EH (cell line): ENCODE measurements around the gene ZNRF2.

Experiments used
- DNase-seq: peaks from one replicate; pipeline ENCODE4 v3.0.0-alpha.2; 2015; ENCODE audit warnings: low read depth

ZNRF2 gene

DNA sequence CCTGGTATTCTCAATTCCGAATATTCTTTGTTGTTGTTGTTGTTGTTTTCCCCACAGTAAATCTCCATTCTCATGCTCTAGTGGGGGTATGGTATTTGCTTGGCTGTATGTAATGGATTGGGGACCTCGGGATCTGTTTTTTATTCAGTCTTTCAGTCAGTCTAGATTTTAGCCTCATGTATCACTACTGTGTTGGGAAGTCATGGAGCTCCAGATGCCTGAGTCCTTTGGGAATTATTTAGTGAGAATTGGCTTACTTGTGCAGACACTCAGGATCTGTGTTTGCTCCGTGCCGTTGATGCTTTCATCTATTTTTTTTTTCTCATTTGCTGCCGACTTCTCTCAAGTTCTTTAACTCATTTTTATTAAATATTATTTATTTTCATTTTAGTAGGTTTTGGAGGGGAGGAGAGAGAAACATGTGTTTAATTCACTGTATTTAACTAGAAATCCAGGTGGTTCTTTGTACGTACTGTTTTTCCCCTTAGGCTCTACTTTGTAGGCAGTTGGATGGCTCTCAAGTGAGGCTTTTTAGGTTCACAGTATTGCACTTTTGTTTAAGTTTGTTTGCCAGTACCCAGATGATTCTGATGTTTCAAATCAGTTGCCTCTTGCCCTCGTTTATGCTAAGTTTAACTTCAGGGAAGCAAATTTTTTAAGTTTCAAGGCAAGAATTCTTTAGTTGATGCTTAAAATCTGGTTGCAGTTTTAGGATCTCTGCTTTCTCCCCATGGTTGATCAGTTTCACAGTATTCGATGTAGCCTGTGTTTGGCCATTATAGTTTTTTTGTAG is 36.9 kb downstream of the ZNRF2 start:
- peak; percentile 35 for DNase-seq

GRCh38 chr7:30321882-30322192 is 37.4 kb downstream of the ZNRF2 start:
- no peak for DNase-seq

DNA sequence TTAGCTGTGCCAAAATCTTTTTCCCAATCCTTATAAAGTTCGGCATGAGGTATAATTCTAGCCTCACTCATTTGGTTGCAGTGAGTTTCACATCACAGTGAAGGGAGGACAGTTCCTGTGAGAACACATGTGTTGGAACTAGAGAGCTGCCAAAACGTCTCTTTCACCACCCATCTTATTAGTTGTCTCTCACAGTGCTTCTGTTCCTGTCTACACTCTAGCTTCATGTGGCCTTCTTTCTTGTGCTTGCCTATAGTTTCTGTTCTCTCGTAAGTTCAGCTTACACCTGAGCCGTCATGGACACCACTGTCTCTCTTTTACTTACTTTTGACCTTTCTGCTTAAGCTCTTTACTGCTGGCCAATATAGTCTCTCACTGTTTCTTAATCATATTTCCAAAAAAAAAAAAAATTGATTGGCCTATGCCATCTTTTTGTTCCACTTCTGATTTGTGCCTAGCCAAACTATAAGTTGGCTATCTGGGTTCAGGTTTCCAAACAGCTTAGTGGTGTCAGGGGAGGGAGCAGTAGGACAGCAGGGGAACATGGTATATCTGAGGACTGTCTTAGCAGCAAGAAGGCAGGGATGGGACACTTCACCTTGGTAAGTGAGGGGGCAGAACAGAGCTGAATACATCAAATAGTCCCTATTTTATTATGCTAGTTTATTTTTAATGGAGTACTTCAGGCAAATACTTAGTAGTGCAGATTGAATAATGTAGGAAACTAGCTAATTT is 38.0 kb downstream of the ZNRF2 start:
- DNase-seq: peak; percentile 57

- DNase-seq: no peak
These were observed 38.6 kb downstream of the ZNRF2 start for GRCh38 chr7:30323006-30323355.

- DNase-seq: peak; percentile 63
These were observed 43.4 kb downstream of the ZNRF2 start for GRCh38 chr7:30327813-30328212.

DNA sequence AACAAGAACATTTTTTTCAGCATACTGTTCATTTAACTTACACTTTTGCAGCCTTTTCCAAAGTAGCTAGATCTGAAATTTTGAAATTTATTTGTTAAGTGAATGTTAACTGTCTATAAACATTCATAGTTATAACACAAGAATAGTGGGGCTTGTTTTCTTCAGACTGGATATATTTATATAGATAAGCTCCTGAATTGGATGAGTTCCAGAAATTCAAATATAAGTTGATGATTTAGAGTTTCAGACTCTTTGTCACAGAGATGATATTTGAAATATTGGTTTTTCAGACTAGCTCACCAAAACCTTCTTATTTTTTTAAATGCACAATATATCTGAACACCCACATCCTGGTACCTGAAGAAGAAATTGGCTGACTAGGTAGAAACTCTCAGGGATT is 44.0 kb downstream of the ZNRF2 start:
- no peak for DNase-seq

- no peak for DNase-seq
These were observed 45.3 kb downstream of the ZNRF2 start for GRCh38 chr7:30329716-30330115.

DNA sequence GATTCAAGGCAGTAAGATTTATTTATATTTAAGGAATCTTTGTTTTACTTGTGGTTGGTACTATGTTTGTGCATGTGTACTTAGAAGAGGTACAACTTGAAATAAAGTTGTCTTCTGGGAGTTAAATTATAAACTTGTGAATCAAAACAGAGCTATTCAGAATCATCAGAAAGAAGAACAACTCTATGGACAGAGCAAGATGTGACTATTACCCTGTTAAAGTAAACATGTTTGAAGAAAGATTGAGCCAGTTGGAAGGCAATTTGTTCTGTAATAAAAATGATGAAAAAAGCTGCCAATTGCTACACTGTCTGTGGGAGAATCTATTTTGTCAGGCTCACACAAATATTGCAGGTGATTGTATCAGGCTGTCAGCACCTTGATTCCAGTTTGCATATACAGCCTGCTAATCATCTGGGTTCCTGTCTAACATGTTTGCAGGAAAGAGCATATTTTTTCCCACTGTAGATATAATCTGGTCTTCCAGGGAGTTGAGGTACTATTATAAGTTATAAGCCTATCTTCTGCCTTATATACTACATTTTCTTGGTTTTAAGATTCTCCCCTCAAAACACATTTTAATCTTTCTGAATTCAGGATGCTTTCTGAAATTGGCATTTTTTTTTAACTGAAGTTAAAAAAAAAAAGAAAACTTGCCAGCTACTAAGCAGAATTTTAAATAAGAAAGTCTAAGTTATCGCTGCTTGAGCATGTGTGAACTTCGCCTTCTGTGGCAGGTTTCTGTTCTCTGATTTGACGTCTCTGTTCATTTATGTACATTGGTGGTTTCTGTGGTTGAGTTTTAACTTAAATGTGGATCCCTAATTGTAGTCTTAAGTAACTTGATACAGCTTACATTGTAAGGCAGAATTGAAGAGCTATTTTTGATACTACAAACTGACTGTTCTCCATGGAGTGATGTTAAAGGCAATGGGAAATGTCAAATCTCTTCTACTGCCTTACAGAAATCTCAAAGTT is 46.0 kb downstream of the ZNRF2 start:
- no peak for DNase-seq

DNA sequence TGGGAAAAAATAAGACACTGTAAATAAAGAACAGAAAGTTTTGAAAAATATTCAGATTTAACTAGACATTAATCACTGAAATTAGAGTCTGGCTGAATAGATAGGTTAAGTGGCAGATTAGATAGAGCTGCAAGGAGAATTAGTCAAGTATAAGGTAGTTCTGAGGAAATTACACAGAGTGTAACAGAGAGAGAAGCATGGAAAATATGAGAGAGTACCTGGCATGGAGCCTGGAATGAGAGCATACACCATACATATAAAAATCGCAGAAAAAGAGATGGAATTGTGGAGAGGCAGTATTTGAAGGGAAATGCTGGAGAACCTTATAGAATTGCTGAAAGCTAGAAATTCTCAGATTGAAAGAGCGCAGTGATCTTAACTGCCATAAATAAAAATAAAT is 46.9 kb downstream of the ZNRF2 start:
- DNase-seq: peak; percentile 43

- no peak for DNase-seq
These were observed 48.2 kb downstream of the ZNRF2 start for GRCh38 chr7:30332549-30332948.

- peak; percentile 6 for DNase-seq
These were observed 51.5 kb downstream of the ZNRF2 start for GRCh38 chr7:30335763-30336487.

GRCh38 chr7:30344513-30344912 is 60.1 kb downstream of the ZNRF2 start:
- DNase-seq: no peak

DNA sequence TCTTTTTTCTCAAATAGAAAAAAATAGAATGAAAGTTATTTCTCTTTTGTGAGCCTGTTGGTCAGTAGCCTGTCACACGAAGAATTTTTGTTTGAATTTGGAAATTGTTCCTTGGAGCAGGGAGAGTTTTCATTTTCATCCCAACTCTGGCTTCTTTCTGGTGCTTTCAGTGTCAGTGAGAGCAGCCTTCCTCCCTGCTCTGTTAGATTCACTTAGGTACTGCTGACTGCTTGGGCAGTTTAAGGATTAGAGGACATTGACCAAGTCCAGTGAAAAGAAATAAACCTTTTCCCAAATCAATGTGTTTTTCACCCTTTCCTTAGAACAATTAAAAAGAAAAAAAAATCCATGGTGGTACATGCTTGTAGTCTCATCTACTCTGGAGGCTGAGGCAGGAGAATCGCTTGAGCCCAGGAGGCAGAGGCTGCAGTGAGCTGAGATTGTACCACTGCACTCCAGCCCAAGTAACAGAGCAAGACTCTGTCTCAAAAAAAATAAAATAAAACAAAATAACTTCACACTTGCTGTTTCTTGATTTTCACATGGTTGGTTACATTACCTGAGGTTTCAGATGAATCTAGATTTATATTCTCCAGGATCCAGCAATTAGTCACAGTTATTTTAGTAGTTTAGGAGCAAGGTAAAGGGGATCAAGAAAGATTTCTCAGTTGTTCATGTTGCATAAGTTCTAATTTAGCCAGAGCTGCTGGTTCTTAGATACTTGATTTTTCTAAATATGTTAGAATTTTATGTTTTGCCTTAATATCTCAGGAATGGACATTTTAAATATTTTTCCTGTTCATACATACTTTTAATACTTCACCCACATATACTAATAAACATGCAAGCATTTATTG is 63.1 kb downstream of the ZNRF2 start:
- DNase-seq: no peak

GRCh38 chr7:30348083-30348560 is 63.7 kb downstream of the ZNRF2 start:
- peak; percentile 96 for DNase-seq

DNA sequence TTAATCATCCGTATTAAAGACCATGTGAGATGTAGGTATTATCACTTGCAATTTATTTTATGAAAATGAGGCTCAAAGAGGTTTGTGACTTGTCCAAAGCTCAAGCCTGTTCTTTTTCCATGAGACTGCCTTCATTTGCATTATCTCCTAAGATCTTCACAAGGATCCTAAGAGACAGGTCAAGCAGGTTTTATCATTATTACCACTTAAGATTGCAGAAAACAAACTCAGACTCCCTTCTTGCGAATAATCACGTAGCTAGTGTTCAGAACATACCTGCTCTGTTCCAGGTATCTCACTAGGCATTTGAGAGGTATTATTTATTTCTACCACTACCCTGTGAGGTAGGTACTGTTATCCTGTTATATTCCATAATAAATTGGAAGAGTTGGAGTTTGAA is 64.8 kb downstream of the ZNRF2 start:
- no peak for DNase-seq

DNA sequence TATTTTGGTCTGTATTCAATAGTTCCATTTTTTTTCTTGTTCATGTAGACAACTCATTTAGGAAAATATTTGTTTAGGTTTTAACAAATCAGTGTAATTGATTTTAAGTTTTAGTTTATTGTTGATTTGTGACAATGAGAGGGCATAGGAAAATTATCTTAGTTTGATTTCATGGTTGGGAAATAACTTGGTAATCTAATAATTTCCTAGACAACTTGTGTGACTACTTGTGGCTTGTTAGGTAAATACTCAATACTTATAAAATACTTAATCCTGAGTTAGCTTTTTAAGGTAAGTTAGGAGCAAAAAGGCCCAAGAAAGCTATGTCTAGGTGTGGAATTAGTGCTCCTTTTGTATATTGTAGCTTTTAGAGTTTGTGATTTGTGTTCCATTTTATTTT is 65.4 kb downstream of the ZNRF2 start:
- DNase-seq: no peak

DNA sequence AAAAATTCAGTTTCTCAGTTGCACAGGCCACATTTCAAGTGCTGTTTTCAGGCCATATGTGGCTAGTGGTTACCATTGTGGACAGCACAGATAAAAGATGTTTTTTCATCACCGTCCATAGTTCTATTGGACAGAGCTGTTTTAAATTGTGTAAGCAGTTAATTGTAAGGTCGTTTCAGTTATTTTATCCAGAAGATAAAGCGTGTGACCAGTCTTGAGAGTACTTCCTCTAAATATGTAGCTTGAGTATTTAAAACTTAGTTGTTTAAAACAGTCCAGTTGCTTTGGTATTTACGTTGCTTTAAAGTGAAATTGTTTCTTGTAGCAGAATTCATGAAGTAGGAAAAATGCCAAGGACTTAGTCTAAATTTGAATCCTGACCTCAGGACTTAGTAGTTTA is 66.9 kb downstream of the ZNRF2 start:
- DNase-seq: no peak

- no peak for DNase-seq
These were observed 67.3 kb downstream of the ZNRF2 start for GRCh38 chr7:30351724-30352123.

GRCh38 chr7:30352169-30352568 is 67.8 kb downstream of the ZNRF2 start:
- DNase-seq: no peak

- DNase-seq: no peak
These were observed 69.1 kb downstream of the ZNRF2 start for GRCh38 chr7:30353532-30353931.
